Activated CD4-positive, alpha-beta T cell treated with anti-CD3 and anti-CD28 coated beads for 36 hours (primary cell): ENCODE data around the gene PANX3. TPM values are rescaled to one million over a fixed set of nuclear protein-coding genes. Genes with fewer than 3 reads are reported as not detected.
"Not testable (repeated sequence)": the region's sequence is repeated elsewhere in the genome, so short reads cannot be mapped to it uniquely, and the experiment has no call there.

ENCODE experiments used
- ATAC-seq: fragments of 200-7000 bp; cut with Tn5 transposase; one replicate; pipeline ENCODE4 v1.10.0; 2021; ENCODE audit warnings: mild to moderate bottlenecking, moderate library complexity
- CTCF ChIA-PET: fragments of 350-600 bp; sonication (Branson Sonifier 250); formaldehyde crosslinking; loops from one replicate; lab custom pipeline; 2021; ENCODE audit warnings: antibody characterized with exemption; lab: Charles Lee
- POLR2A ChIA-PET: fragments of 350-600 bp; sonication (Branson Sonifier 250); formaldehyde crosslinking; loops from one replicate; lab custom pipeline; 2021; ENCODE audit warnings: antibody characterized with exemption, inconsistent platforms; lab: Charles Lee
- DNase-seq: peaks from one replicate; pipeline ENCODE4 v3.0.0-alpha.2; 2020
- H3K27ac Mint-ChIP-seq: one replicate; pipeline ENCODE4 v1.8.0; 2021; ENCODE audit warnings: mixed read lengths
- H3K27me3 Mint-ChIP-seq: one replicate; pipeline ENCODE4 v1.8.0; 2021; ENCODE audit warnings: mixed read lengths
- H3K36me3 Mint-ChIP-seq: one replicate; pipeline ENCODE4 v1.8.0; 2021; ENCODE audit warnings: low read depth, mixed read lengths
- H3K4me1 Mint-ChIP-seq: one replicate; pipeline ENCODE4 v1.8.0; 2021; ENCODE audit warnings: mixed read lengths
- H3K4me3 Mint-ChIP-seq: one replicate; pipeline ENCODE4 v1.8.0; 2021; ENCODE audit warnings: mild to moderate bottlenecking, moderate library complexity, mixed read lengths
- H3K9me3 Mint-ChIP-seq: one replicate; pipeline ENCODE4 v1.8.0; 2021; ENCODE audit warnings: low read depth, mixed read lengths
- intact Hi-C, 2 experiments: fragments of 100-400 bp; cut with DNase I in 1 of 2; cut with micrococcal nuclease in 1 of 2; formaldehyde crosslinking; loops; one replicate each; pipeline versions ENCODE4 v1.14.2 to v1.15.1; 2022 to 2024; cut with DNase I, micrococcal nuclease
- total RNA-seq, 2 experiments: library from RNA; stranded (reverse); gene quantifications; one replicate each; pipeline ENCODE4 v1.2.3, GENCODE V29; 2021

The PANX3 gene
- total RNA-seq, 2 experiments from 2014 or later = not detected

- Mint-ChIP-seq H3K4me1 (no peaks in the 10 kb centered on the region), H3K4me3 (no peak overlapping the region), H3K27ac (no peak overlapping the region), H3K9me3 (no peaks in the 10 kb centered on the region), H3K36me3 (no peaks in the 10 kb centered on the region), H3K27me3 (peaks cover 17% of the 10 kb centered on the region)
- POLR2A ChIA-PET = no interaction called here
- intact Hi-C loops = no loop called here
- ATAC-seq (no peak), DNase-seq (no peak)
- CTCF ChIA-PET = interaction anchor here (0.6 kb wide), 2 partner anchors 171 to 591 kb away, joined by 3 read pairs; no protein-coding TSS in a partner anchor
Measured at GRCh38 chr11:124592627-124593026, 18.6 kb upstream of the PANX3 start.

GRCh38 chr11:124595302-124595701, 15.9 kb upstream of the PANX3 start:
- ChIA-PET CTCF (interaction anchor here (1.2 to 1.6 kb wide), 2 partner anchors 9 to 193 kb away, joined by 4 to 6 read pairs; no protein-coding TSS in a partner anchor), POLR2A (no interaction called here)
- DNase-seq (no peak), ATAC-seq (no peak)
- no peak overlapping the region for H3K27ac Mint-ChIP-seq
- no peaks in the 10 kb centered on the region for H3K4me1 Mint-ChIP-seq
- H3K9me3 Mint-ChIP-seq = no peaks in the 10 kb centered on the region
- H3K36me3 Mint-ChIP-seq = no peaks in the 10 kb centered on the region
- H3K27me3 Mint-ChIP-seq = peaks cover 20% of the 10 kb centered on the region
- intact Hi-C loops = no loop called here
- no peak overlapping the region for H3K4me3 Mint-ChIP-seq

GRCh38 chr11:124597626-124598025, 13.6 kb upstream of the PANX3 start:
- H3K4me3 Mint-ChIP-seq = no peak overlapping the region
- no peaks in the 10 kb centered on the region for H3K36me3 Mint-ChIP-seq
- no peak for ATAC-seq
- intact Hi-C loops = no loop called here
- H3K27ac Mint-ChIP-seq = no peak overlapping the region
- H3K9me3 Mint-ChIP-seq = no peaks in the 10 kb centered on the region
- CTCF ChIA-PET = interaction anchor here (0.8 kb wide), 1 partner anchor 176 kb away, joined by 3 read pairs; no protein-coding TSS in a partner anchor
- peaks cover 22% of the 10 kb centered on the region for H3K27me3 Mint-ChIP-seq
- DNase-seq = no peak
- H3K4me1 Mint-ChIP-seq = no peaks in the 10 kb centered on the region
- POLR2A ChIA-PET = no interaction called here

- ATAC-seq = no peak
- no peak overlapping the region for H3K27ac Mint-ChIP-seq
- intact Hi-C loops = no loop called here
- DNase-seq = no peak
- no peaks in the 10 kb centered on the region for H3K9me3 Mint-ChIP-seq
- no peaks in the 10 kb centered on the region for H3K4me1 Mint-ChIP-seq
- ChIA-PET POLR2A (no interaction called here), CTCF (interaction anchor here (0.7 kb wide), 1 partner anchor 18 kb away, joined by 3 read pairs; no protein-coding TSS in a partner anchor)
- peaks cover 21% of the 10 kb centered on the region for H3K27me3 Mint-ChIP-seq
- H3K36me3 Mint-ChIP-seq = no peaks in the 10 kb centered on the region
- H3K4me3 Mint-ChIP-seq = no peak overlapping the region
Measured at GRCh38 chr11:124600621-124601320, 10.5 kb upstream of the PANX3 start.

- DNase-seq (no peak), ATAC-seq (peak; percentile 49)
- ChIA-PET POLR2A (no interaction called here), CTCF (interaction anchor here (0.6 to 1.6 kb wide), 3 partner anchors 8 to 1901 kb away, joined by 4 to 5 read pairs (median 5); no protein-coding TSS in a partner anchor)
- no peak overlapping the region for H3K4me3 Mint-ChIP-seq
- no peaks in the 10 kb centered on the region for H3K9me3 Mint-ChIP-seq
- no peaks in the 10 kb centered on the region for H3K36me3 Mint-ChIP-seq
- no peak overlapping the region for H3K27ac Mint-ChIP-seq
- peaks cover 13% of the 10 kb centered on the region for H3K27me3 Mint-ChIP-seq
- intact Hi-C loops = no loop called here
- no peaks in the 10 kb centered on the region for H3K4me1 Mint-ChIP-seq
Measured at GRCh38 chr11:124602193-124602592, 9.0 kb upstream of the PANX3 start.

GRCh38 chr11:124602723-124603122, 8.5 kb upstream of the PANX3 start:
- intact Hi-C loops, DNase-seq, ATAC-seq, H3K4me3 Mint-ChIP-seq, H3K4me1 Mint-ChIP-seq, H3K27ac Mint-ChIP-seq, H3K36me3 Mint-ChIP-seq, H3K9me3 Mint-ChIP-seq, H3K27me3 Mint-ChIP-seq, POLR2A ChIA-PET: not testable (repeated sequence)
- CTCF ChIA-PET = interaction anchor here (1.1 to 1.6 kb wide), 2 partner anchors 8 to 66 kb away, joined by 4 to 5 read pairs; no protein-coding TSS in a partner anchor

- Mint-ChIP-seq H3K4me3 (no peak overlapping the region), H3K9me3 (no peaks in the 10 kb centered on the region), H3K27me3 (peaks cover under 1% of the 10 kb centered on the region), H3K4me1 (no peaks in the 10 kb centered on the region), H3K27ac (no peak overlapping the region), H3K36me3 (no peaks in the 10 kb centered on the region)
- DNase-seq (no peak), ATAC-seq (no peak)
- CTCF ChIA-PET = interaction anchor here (1.8 kb wide), 1 partner anchor 22 kb away, joined by 3 read pairs; no protein-coding TSS in a partner anchor
- intact Hi-C loops = no loop called here
- POLR2A ChIA-PET = no interaction called here
Measured at GRCh38 chr11:124605719-124606118, 5.5 kb upstream of the PANX3 start.

GRCh38 chr11:124608147-124608546, 3.1 kb upstream of the PANX3 start:
- CTCF ChIA-PET = no interaction called here
- no peak overlapping the region for H3K27ac Mint-ChIP-seq
- H3K36me3 Mint-ChIP-seq = no peaks in the 10 kb centered on the region
- no peak for ATAC-seq
- H3K4me3 Mint-ChIP-seq = no peak overlapping the region
- H3K4me1 Mint-ChIP-seq = peaks cover 13% of the 10 kb centered on the region
- POLR2A ChIA-PET = no interaction called here
- DNase-seq = no peak
- intact Hi-C loops = no loop called here
- H3K9me3 Mint-ChIP-seq = no peaks in the 10 kb centered on the region
- no peaks in the 10 kb centered on the region for H3K27me3 Mint-ChIP-seq

GRCh38 chr11:124610295-124610694, 933 bp upstream of the PANX3 start:
- intact Hi-C loops = no loop called here
- H3K36me3 Mint-ChIP-seq = no peaks in the 10 kb centered on the region
- H3K27ac Mint-ChIP-seq = no peak overlapping the region
- no peak for ATAC-seq
- ChIA-PET CTCF (interaction anchor here (0.6 to 1.0 kb wide), 3 partner anchors 8 to 208 kb away, joined by 3 to 5 read pairs (median 3); no protein-coding TSS in a partner anchor), POLR2A (no interaction called here)
- no peak overlapping the region for H3K4me3 Mint-ChIP-seq
- no peaks in the 10 kb centered on the region for H3K9me3 Mint-ChIP-seq
- H3K4me1 Mint-ChIP-seq = peaks cover 13% of the 10 kb centered on the region
- H3K27me3 Mint-ChIP-seq = peaks cover 3% of the 10 kb centered on the region
- no peak for DNase-seq

- Mint-ChIP-seq H3K9me3 (no peaks in the 10 kb centered on the region), H3K36me3 (no peaks in the 10 kb centered on the region), H3K27ac (peak overlapping the region; percentile 10), H3K4me1 (peaks cover 13% of the 10 kb centered on the region), H3K27me3 (peaks cover 3% of the 10 kb centered on the region), H3K4me3 (no peak overlapping the region)
- POLR2A ChIA-PET = no interaction called here
- intact Hi-C loops = no loop called here
- CTCF ChIA-PET = interaction anchor here (0.7 kb wide), 2 partner anchors 8 to 10 kb away, joined by 3 read pairs; no protein-coding TSS in a partner anchor
- ATAC-seq = peak; percentile 78
- DNase-seq = peak; percentile 45
Measured at GRCh38 chr11:124612045-124612444, 817 bp downstream of the PANX3 start.

- Mint-ChIP-seq H3K27me3 (peaks cover 4% of the 10 kb centered on the region), H3K27ac (no peak overlapping the region), H3K9me3 (no peaks in the 10 kb centered on the region), H3K36me3 (no peaks in the 10 kb centered on the region), H3K4me3 (no peak overlapping the region), H3K4me1 (peaks cover 13% of the 10 kb centered on the region)
- ChIA-PET POLR2A (no interaction called here), CTCF (interaction anchor here (0.6 to 0.7 kb wide), 3 partner anchors 8 to 11 kb away, joined by 3 to 6 read pairs (median 3); no protein-coding TSS in a partner anchor)
- DNase-seq (no peak), ATAC-seq (no peak)
- intact Hi-C loops = no loop called here
Measured at GRCh38 chr11:124612567-124613246, 1.5 kb downstream of the PANX3 start.
